AG04450 (cell line): ENCODE results near the gene TANK. TPM values are rescaled to one million over a fixed set of nuclear protein-coding genes. Genes with fewer than 3 reads are reported as not detected.

Experiments used
- CTCF ChIA-PET: fragments of 300-600, 350-600 bp; formaldehyde crosslinking; extraction: SDS; loops from one replicate; lab custom pipeline; 2022; ENCODE audit warnings: antibody characterized with exemption, inconsistent platforms; lab: Charles Lee
- POLR2A ChIA-PET: fragments of 350-600 bp; formaldehyde crosslinking; extraction: SDS; loops from one replicate; lab custom pipeline; 2021; ENCODE audit warnings: antibody characterized with exemption, inconsistent platforms; lab: Yijun Ruan, JAX
- DNase-seq: peaks from one replicate; pipeline ENCODE4 v3.0.0-alpha.2; 2011; ENCODE audit warnings: low read depth, low spot score
- H3K27ac ChIP-seq: one replicate; pipeline ENCODE4 v1.5.1; 2012; ENCODE audit warnings: low read depth, low read length, control low read depth
- H3K27me3 ChIP-seq: one replicate; pipeline ENCODE4 v1.6.0; 2012; ENCODE audit warnings: low read length; ENCODE audit not compliant: control insufficient read depth, insufficient read depth
- H3K4me3 ChIP-seq: 2 replicates; pipeline ENCODE4 v1.5.1; 2011; ENCODE audit warnings: mild to moderate bottlenecking, low read depth, low read length, control low read depth
- H3K9me3 ChIP-seq: 2 replicates; pipeline ENCODE4 v1.5.1; 2012; ENCODE audit warnings: low read length; ENCODE audit not compliant: control insufficient read depth, insufficient read depth
- polyA plus RNA-seq: library from polyadenylated mRNA; depleted of rRNA; stranded (reverse); fragments of >200 nt; gene quantifications from 2 replicates; pipeline ENCODE4 v1.2.3, GENCODE V29; 2011
- TF ChIP-seq, protein P1 (sequence below): IDR thresholded peaks from 2 replicates; pipeline ENCODE4 v1.5.1; 2011; ENCODE audit warnings: low read depth, low read length, control low read depth, inconsistent platforms

TANK gene
- polyA plus RNA-seq, 1 experiment, result 56.6 TPM

DNA sequence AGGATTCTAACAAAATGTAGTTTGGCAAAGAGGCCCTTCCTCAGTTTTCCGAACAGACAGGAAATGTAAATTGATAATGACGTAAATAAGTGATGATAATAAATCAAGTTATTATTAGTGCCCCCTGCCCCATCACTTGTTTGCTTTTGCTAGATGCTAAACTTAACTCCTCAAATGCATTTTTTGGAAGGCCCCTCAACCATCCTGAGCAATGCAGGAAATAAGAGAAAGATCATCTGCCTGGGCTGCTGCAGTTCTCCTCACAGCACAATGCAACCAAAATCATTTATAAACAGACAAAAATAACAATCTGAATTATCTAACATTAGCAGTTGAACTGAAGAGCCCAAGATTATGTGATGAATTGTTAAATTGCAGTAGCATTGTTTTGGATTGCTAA, 85.4 kb downstream of the TANK start:
- DNase-seq, result no peak
- ChIA-PET POLR2A (no interaction called here), CTCF (interaction anchor here (1.9 kb wide), 1 partner anchor 23 kb away, joined by 5 read pairs; no protein-coding TSS in a partner anchor)
- Histone ChIP-seq H3K9me3 (no peaks in the 10 kb centered on the region), H3K4me3 (no peak overlapping the region), H3K27me3 (peaks cover 30% of the 10 kb centered on the region), H3K27ac (no peak overlapping the region)
- TF ChIP-seq, protein P1, sequence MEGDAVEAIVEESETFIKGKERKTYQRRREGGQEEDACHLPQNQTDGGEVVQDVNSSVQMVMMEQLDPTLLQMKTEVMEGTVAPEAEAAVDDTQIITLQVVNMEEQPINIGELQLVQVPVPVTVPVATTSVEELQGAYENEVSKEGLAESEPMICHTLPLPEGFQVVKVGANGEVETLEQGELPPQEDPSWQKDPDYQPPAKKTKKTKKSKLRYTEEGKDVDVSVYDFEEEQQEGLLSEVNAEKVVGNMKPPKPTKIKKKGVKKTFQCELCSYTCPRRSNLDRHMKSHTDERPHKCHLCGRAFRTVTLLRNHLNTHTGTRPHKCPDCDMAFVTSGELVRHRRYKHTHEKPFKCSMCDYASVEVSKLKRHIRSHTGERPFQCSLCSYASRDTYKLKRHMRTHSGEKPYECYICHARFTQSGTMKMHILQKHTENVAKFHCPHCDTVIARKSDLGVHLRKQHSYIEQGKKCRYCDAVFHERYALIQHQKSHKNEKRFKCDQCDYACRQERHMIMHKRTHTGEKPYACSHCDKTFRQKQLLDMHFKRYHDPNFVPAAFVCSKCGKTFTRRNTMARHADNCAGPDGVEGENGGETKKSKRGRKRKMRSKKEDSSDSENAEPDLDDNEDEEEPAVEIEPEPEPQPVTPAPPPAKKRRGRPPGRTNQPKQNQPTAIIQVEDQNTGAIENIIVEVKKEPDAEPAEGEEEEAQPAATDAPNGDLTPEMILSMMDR, result no peak

DNA sequence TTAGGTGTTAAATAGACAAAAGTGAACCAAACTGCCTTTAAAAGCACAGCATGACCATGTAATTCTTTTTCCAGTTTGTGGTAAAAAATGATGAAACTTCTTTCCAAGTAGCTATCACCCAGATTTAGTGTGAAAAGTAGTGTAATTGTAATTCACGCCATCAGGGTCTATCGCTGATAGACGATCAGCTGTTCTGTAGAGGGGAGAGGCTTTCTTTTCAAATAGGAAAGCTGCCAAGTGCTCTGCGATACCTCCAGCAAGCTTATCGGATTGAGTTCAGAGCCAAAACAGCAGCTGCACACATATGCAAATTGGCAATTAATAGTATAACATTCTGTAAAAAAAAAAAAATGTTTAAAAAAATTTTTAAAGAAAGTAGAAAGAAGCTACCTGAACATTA, 86.1 kb downstream of the TANK start:
- Histone ChIP-seq H3K27ac (no peak overlapping the region), H3K9me3 (no peaks in the 10 kb centered on the region), H3K27me3 (peaks cover 30% of the 10 kb centered on the region), H3K4me3 (no peak overlapping the region)
- no peak for DNase-seq
- POLR2A ChIA-PET, result no interaction called here
- CTCF ChIA-PET, result interaction anchor here (1.0 to 1.9 kb wide), 2 partner anchors 23 to 28 kb away, joined by 3 to 5 read pairs; no protein-coding TSS in a partner anchor
- TF ChIP-seq, protein P1, result no peak

DNA sequence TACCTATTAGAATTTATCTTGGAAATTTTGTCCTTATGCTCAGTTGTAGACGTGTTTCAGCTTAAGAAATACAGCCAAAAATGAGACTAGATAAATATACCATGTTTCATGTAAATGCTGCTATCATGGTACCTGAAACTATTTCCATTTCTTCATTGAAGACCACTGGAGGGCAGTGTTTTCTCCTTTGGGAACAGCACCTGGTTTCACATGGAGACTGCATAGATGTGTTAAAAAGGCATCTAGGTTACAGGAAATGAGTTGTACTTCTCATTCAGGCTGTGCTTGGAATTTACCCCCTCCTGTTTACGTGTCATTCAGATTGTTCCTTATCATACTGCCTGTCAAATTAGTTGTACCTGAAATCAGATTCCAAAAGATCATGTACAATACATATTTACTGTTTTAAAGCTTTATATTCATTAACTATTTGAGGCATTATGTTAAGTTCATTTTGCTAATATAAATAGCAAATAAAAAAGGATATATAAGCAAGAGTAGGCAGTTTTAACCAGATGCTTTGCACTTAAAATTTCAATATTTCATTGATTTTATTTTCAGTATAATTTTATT, 90.7 kb downstream of the TANK start:
- H3K9me3 ChIP-seq, result no peaks in the 10 kb centered on the region
- TF ChIP-seq, protein P1, result peak; percentile 73
- POLR2A ChIA-PET, result no interaction called here
- H3K27me3 ChIP-seq, result peaks cover 20% of the 10 kb centered on the region
- H3K4me3 ChIP-seq, result no peak overlapping the region
- DNase-seq, result no peak
- no peak overlapping the region for H3K27ac ChIP-seq
- CTCF ChIA-PET, result interaction anchor here (0.6 to 3.8 kb wide), 26 partner anchors 9 to 700 kb away, joined by 3 to 42 read pairs (median 4); no protein-coding TSS in a partner anchor

DNA sequence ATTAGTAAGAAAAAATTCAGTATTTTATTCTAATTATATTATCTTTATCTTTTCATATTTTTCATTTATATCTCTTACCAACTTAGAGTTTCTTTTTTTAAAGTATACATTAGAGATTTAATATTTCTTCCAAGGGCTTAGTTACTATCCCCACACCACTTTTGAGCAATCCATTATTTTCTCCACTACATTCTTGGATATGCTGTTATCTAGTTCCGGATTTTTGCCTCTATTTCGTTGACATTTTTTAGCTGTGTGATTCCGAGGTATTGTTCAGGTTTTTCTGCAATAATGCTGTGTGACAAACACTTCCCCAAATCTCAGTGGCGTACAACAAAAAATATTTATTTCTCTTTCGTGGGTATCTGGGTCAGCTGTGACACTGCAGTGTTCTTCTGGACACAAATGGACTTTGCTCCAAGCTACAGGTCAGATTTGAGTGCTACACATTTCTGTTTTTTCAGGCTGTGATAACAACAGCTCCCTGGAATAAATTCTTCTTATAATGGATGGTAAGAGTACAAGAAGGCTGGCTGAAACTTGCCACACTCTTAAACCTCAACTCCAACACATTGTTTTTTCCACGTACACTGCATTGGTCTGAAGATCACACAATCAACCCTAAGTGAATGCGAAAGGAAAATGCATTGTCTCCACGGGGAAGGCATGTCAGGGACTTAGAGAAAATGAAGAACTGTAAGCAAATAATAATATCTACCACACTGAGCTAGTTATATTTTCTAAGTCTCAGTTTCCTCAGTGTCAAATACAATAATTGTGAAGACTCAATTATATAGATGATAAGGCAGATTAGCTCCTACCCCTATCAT, 97.1 kb downstream of the TANK start:
- H3K4me3 ChIP-seq, result no peak overlapping the region
- ChIA-PET POLR2A (no interaction called here), CTCF (no interaction called here)
- no peaks in the 10 kb centered on the region for H3K27me3 ChIP-seq
- H3K9me3 ChIP-seq, result no peaks in the 10 kb centered on the region
- no peak overlapping the region for H3K27ac ChIP-seq
- DNase-seq, result no peak
- TF ChIP-seq, protein P1, result no peak

DNA sequence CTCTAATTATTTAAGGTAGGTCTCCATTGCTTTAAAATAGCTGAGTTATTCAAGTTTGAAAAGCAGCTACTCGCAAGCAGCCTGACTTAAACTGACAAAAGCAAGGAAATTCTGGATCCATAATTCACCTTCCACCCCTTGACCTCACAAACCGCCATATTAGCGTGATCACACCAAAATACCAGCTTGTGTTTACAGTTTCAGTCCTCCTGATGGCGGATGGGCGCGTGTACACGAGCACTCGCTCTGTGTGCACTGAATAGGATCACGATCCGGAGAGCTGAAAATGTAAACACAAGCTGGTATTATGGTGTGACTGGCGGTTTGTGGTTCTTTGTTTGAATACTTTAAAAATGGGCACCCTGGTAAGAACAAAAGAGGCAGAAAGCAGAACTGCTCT, 105.6 kb downstream of the TANK start:
- DNase-seq, result no peak
- Histone ChIP-seq H3K9me3 (no peaks in the 10 kb centered on the region), H3K4me3 (no peak overlapping the region), H3K27ac (no peak overlapping the region), H3K27me3 (peaks cover 2% of the 10 kb centered on the region)
- POLR2A ChIA-PET, result no interaction called here
- CTCF ChIA-PET, result interaction anchor here (1.2 to 6.4 kb wide), 2 partner anchors 15 to 62 kb away, joined by 3 to 34 read pairs; no protein-coding TSS in a partner anchor
- TF ChIP-seq, protein P1, result no peak
